ENCODE measurements around the gene SLC2A3.
A peak's percentile ranks its signal among the peaks of the same experiment; 100 is the strongest.
"Not testable (repeated sequence)": the region's sequence is repeated elsewhere in the genome, so short reads cannot be mapped to it uniquely, and the experiment has no call there.

Gene SLC2A3

DNA sequence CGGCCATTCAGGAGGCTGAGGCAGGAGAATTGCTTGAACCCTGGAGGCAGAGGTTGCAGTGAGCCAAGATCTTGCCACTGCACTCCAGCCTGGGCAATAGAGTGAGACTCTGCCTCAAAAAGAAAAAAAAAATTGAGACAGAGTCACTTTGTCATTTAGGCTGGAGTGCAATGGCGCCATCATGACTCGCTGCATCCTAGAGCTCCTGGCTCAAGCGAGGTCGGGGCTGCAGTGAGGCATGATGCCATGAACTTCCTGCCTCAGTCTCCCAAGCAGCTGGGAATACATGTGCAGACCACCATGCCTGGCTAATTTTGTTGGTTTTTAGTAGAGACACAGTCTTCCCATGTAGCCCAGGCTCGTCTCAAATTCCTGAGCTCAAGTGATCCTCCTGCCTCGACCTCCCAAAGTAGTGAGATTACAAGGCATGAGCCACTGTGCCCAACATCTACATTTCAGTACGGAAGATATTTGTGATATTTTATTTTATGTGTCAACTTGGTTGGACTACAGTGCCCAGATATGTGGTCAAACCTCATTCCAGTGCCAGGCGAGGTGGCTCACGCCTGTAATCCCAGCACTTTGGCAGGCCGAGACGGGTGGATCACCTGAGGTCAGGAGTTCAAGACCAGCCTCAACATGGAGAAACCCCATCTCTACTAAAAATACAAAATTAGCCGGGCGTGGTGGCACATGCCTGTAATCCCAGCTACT, 14.4 kb upstream of the SLC2A3 start:
- not testable (repeated sequence) for DNase-seq

- no peak for DNase-seq
These were observed 12.7 kb upstream of the SLC2A3 start for GRCh38 chr12:7948589-7949260.

- DNase-seq, result no peak
These were observed 11.0 kb upstream of the SLC2A3 start for GRCh38 chr12:7947011-7947410.

DNA sequence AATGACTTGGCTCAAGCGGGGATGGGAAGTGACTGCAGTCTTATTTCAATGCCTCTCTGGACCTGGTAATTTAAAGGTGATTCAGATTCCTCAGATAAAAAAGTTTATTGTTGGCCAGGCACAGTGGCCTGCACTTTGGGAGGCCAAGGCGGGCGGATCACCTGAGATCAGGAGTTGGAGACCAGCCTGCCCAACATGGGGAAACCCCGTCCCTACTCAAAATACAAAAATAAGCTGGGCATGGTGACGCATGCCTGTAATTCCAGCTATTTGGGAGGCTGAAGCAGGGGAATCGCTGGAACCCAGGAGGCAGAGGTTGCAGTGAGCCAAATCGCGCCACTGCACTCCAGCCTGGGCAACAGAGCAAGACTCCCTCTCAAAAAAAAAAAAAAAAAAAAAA, 8.8 kb upstream of the SLC2A3 start:
- DNase-seq, result not testable (repeated sequence)

- no peak for DNase-seq
These were observed 4.9 kb upstream of the SLC2A3 start for GRCh38 chr12:7940906-7941305.

DNA sequence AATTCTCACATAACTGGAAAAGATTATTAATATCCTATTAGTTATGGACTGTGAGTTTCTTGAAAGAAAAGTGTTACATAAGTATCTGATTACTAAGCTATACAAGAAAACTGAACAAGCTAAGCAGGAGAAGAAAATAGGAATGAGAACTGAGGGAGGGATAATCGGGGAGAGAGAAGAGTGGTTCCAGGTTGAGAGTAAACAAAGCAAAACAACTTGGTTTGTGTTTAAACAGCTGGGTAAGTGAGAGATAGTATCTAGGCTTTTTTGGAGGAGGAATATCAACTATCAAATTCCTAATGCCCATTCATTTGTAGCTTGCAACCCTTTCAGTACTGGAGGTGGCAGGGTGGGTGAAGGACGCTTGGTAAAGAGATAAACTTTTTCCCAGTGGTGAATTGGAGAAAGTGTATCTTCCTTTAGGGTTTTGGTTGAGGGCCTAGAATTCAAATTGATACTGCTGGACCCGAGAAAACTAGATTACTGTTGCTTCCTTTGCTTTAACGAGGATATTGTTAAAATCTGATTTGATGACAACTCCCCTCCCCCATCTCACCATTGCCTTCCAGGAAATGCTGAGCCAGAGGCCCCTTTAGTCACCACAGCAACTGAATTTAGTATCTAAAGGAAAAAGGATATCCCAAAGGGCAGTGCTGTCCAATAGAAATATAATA, 2.0 kb upstream of the SLC2A3 start:
- DNase-seq, result no peak

DNA sequence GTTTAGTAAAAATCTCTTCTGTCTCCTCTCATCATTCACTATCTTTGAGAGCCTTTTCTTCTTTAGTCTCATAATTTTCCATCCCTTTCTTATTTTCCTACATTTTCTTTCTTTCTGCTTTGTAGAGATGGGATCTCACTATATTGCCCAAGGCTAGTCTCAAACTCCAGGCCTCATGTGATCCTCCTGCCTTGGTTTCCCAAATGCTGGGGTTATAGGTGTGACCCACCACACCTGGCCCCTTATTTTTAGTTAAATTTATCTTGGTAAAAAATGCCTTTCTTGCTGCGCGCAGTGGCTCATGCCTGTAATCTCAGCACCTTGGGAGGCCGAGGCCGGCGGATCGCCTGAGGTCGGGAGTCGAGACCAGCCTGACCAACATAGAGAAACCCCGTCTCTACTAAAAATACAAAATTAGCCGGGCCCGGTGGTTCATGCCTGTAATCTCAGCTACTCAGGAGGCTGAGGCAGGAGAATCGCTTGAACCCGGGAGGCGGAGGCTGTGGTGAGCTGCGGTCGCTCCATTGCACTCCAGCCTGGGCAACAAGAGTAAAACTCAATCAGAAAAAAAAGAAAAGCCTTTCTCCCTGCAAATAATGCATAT, 996 bp downstream of the SLC2A3 start:
- no peak for DNase-seq

GRCh38 chr12:7934091-7934888, 1.7 kb downstream of the SLC2A3 start:
- no peak for DNase-seq

DNA sequence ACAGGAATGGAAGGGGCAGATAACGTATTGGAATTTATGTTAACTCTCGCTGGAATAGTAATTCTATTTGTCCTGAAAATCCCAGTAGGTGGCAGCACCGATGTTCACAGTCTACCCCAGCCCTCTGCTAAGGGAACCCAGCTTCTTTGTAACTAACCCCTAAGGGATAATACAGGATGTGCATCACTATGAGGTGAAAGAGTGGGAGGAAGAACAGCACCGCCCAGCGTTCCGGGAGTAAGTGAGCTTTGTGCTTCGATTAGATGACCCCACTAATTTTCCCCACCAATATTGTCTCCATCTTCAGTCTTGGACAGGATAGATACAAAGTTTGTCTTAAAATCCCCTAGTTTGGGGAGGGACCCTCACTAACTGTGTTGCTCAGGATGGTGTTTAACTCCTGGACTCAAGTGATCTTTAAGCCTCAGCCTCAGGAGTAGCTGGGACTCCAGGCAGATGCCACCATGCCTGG, 2.7 kb downstream of the SLC2A3 start:
- DNase-seq, result peak; percentile 69

- DNase-seq, result not testable (repeated sequence)
These were observed 3.3 kb downstream of the SLC2A3 start for GRCh38 chr12:7932599-7933240.

DNA sequence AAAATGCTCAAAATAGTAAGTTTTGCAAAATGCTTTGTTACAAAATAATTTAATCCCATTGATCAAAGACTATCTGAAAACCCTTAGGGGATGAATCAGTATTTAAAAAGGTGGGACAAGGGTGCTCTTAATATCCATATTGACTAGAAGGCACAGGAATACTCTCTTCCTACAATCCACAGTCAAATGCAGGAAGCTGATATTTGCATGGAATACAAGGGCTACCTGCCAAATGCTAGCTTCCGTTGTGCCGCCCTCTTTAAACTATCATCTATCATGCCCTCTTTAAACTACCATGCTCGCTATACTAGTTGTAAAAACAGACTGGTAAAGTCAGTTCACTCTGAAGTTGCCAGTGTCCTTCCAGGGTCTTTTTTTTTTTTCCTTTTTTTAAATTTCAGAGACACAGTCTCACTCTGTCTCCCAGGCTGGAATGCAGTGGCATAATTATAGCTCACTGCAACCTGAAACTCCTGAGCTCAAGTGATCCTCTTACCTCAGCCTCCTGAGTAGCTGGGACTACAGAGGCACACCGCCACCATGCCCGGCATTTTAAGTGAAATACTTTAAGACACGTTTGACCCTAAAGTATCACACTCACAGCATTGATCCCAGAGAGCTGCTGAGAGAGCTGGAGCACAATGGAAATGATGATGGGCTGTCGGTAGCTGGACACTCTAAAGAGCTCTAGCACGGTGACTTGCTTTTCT, 6.7 kb downstream of the SLC2A3 start:
- no peak for DNase-seq

DNA sequence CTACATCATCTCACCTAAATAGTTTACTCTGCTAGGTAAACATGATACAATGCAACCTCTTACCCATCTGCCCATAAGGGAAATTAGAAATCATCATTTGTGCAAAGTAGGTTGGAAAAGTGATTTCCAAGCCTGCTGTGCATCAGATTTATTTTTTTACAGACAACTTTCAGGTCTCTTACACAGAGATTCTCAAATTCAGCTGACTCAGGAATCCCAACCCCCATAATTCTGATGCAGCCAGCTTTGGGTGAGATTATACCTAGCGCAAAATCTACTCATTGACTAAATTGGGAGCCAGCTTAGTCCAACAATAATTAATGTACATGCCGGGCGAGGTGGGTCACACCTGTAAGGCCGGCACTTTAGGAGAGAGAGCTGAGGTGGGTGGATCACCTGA, 8.5 kb downstream of the SLC2A3 start:
- DNase-seq, result no peak

GRCh38 chr12:7926068-7926666, 9.8 kb downstream of the SLC2A3 start:
- DNase-seq, result not testable (repeated sequence)

DNA sequence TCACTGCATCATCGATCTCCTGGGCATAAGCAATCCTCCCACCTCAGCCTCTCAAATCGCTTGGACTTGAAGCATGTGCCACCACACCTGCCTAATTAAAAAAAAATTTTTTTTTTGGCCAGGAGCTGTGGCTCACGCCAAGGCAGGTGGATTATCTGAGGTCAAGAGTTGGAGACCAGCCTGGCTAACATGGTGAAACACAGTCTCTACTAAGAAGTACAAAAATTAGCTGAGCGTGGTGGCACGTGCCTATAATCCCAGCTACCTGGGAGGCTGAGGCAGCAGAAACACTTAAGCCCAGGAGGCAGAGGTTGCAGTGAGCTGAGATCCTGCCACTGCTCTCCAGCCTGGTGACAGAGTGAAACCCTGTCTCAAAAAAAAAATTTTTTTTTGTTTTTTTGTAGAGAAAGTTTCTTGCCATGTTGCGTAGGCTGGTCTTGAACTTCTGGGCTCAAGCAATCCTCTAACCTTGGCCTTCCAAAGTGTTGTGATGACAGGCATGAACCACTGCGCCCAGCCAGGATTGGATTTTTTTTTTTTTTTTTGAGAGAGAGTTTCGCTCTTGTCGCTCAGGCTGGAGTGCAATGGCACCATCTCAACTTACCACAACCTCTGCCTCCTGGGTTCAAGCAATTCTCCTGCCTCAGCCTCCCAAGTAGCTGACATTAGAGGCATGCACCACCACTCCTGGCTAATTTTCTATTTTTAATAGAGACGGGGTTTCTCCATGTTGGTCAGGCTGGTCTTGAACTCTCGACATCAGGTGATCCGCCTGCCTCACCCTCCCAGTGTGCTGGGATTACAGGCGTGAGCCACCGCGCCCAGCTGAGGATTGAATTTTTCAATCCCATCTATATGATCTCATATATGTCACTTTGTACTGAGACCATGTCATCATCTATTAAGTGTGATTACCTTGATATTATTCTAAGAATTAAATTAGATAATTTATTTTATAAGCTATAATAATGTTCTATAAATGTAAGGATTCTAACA, 12.4 kb downstream of the SLC2A3 start:
- DNase-seq, result no peak

- DNase-seq, result not testable (repeated sequence)
These were observed 14.8 kb downstream of the SLC2A3 start for GRCh38 chr12:7921181-7921580.

DNA sequence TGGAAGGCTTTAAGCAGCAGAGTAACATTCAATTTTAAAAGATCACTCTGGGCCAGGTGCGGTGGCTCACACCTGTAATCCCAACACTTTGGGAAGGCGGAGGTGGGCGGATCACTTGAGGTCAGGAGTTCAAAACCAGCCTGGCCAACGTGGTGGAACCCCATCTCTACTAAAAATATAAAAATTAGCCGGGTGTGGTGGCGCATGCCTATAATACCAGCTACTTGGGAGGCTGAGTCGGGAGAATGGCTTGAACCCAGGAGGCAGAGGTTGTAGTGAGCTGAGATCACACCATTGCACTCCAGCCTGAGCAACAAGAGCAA, 17.8 kb downstream of the SLC2A3 start:
- not testable (repeated sequence) for DNase-seq

DNA sequence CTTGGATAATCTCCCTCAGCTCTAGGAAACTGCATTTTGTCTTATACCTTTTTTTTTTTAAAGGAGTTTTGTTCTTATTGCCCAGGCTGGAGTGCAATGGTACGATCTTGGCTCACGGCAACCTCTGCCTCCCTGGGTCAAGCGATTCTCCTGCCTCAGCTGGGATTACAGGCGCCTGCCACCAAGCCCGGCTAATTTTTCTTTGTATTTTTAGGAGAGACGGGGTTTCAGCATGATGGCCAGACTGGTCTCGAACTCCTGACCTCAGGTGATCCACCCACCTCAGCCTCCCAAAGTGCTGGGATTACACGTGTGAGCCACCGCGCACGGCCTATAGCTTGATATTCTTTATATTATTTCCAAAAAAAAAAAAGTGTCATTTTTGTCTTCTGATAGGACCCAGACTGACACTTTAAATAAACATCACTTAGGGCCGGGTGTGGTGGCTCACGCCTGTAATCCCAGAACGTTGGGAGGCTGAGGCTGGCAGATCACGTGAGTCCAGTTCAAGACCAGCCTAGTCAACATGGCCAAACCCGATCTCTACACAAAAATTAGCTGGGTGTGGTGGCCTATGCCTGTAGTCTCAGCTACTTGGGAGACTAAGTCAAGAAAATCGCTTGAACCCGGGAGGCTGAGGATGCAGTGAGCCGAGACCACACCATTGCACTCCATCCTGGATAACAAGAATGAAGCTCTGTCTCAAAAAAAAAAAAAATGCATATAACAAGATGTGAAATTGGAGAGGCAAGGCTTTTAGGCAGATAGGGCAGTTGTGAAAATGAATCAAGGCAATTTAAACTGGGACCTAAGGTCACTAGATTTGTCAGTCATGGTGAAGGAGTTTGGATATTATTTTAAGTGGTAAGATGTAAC, 18.4 kb downstream of the SLC2A3 start:
- no peak for DNase-seq

- DNase-seq, result no peak
These were observed 19.1 kb downstream of the SLC2A3 start for GRCh38 chr12:7916936-7917335.

Data from effector CD4-positive, alpha-beta T cell (primary cell).